ENCODE measurements around the gene LRBA. TPM values are rescaled to one million over a fixed set of nuclear protein-coding genes. Genes with fewer than 3 reads are reported as not detected.

The LRBA gene
- total RNA-seq, 4 donors from 2014 or later: 28.3 to 38.2 (median 32.1) TPM

DNA sequence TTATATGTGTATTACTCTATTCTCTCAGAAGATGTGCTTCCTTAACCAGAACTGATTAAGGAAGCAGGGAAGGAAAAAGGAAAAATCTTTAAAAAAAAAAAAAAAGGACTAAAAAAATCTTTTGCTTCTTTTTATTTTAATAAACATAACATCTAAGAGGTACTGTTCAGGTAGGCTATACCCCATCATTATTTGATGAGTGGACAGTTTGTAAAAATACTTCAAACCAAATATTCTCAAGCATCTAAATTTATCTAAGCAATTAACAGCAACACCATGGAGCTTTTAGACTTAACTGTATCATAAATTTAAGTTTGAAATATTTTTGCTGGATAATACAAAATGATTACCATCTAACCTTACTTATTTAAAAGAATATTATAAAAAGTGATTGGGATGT lies 264.3 kb downstream of the LRBA start:
- no peak for TF ChIP-seq CTCF (IDR thresholded peaks at IDR 0.05; ENCODE audit: low read depth)

- no peak for TF ChIP-seq CTCF (IDR thresholded peaks at IDR 0.05; ENCODE audit: low read depth)
Measured at GRCh38 chr4:150746156-150746555, 268.9 kb downstream of the LRBA start.

- no peak for TF ChIP-seq CTCF (IDR thresholded peaks at IDR 0.05; ENCODE audit: low read depth)
Measured at GRCh38 chr4:150744570-150744969, 270.5 kb downstream of the LRBA start.

DNA sequence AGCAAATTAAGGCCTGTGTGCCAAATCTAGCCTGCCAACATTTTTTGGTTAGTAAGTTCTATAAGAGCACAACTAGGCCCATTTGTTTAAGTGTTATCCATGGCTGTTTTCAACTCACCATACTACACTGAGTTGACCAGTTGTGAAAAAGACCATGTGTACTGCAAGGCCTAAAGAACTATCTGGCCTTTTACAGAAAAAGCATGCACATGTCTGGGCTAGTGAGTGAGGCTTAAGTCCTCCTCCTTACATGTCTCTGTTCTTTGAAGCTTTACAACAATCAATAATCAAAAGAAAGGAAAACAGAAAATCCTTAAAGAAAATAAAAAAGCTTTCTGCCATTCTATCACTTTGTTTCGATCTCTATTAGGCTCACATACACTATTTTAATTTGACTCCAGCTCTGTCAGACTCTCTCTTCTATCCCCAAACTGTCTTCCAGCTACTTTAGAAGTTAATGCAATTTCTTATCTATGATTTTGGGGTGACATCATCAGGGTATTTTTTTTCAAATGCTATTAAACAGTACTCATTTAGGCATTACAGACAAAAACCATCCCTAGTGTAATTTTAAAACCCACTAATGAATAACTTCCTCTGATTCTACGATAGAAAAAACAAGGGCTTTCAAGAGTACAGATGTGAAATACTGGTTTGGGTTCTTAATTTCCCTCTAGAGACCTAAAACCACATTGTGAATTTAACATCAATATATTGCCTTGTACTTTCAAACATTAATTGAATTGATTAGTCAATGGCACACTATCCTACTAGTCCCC lies 271.3 kb downstream of the LRBA start:
- no peak for TF ChIP-seq CTCF (IDR thresholded peaks at IDR 0.05; ENCODE audit: low read depth)

DNA sequence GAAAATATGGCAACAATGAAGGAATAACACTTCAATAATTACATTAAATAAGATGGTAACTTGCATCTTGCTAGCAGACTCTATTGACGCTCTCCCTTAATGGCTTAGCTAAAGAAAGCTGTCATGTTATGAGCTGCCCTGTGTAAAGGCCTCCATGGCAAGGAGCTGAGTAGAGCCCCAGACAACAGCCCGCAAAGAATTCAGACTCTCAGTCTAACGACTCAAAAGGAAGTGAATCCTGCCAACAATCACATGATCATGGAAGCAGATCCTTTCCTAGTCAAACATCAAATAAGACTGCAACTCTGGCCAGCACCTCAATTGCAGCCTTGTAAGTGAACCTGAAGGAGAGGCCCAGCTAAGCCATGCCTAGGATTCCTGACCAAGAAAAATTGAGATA lies 275.5 kb downstream of the LRBA start:
- no peak for TF ChIP-seq CTCF (IDR thresholded peaks at IDR 0.05; ENCODE audit: low read depth)

DNA sequence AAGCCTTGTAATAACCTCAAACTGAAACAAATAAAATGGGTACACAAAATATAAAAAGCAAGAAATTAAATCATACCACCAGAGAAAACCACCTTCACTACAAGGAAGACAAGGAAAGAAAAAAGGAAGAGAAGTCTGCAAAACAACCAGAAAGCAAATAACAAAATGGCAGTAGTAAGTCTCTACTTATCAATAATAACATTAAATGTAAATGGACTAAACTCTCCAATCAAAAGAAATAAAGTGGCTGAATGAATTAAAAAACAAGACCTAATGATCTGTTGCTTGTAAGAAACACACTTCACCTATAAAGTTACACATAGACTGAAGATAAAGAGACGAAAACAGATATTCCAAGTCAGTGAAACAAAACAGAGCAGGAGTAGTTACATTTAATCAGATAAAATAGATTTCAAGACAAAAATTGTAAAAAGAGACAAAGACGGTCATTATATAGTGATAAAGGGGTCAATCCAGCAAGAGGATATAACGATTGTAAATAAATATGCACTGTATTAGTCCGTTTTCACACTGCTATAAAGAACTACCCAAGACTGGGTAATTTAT lies 289.0 kb downstream of the LRBA start:
- TF ChIP-seq CTCF (IDR thresholded peaks at IDR 0.05; ENCODE audit: low read depth): no peak

- no peak for TF ChIP-seq CTCF (IDR thresholded peaks at IDR 0.05; ENCODE audit: low read depth)
Measured at GRCh38 chr4:150723727-150724411, 291.2 kb downstream of the LRBA start.
